Measurements from ENCODE around the gene MRGPRX1.

MRGPRX1 gene

DNA sequence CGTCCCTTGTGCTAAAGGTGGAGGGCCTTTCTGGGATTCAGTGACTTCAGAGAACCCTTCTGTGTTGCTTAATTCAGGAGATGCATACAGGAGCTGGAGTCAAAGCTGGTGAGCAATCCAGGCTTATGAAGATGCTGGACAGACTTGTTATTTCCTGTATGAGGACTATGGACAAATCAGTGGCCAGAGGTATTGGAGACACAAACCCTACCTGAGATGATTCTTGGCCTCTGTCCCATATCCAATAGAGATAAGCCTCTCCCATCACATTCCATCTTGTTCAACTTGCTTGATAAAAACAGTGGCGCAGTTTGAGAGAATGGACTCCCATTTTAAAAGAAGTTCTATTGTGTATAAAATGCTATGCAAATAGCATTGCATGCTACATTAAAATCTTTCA is at the start of gene MRGPRX1:
MRGPRX1 (minus strand) TSS at position 101 of the 400 bp plus-strand sequence. CDS start 4,630 bp downstream, outside the sequence.
- Histone ChIP-seq H3K36me3 (ENCODE audit: control insufficient read depth, insufficient read depth, low read length) (no peaks in the 10 kb centered on the region), H3K27ac (no peak within 1 kb of the TSS), H3K4me1 (no peaks in the 10 kb centered on the region), H3K4me2 (ENCODE audit: low read length) (no peak within 1 kb of the TSS), H3K9ac (no peak within 1 kb of the TSS), H2AFZ (no peak within 1 kb of the TSS), H3K79me2 (no peaks in the 10 kb centered on the region), H3K9me3 (ENCODE audit: control insufficient read depth, low read length) (no peaks in the 10 kb centered on the region), H3K27me3 (ENCODE audit: control insufficient read depth, insufficient read depth, low read length) (no peaks in the 10 kb centered on the region), H3K4me3 (ENCODE audit: low read depth, low read length) (no peak within 1 kb of the TSS)
- no peak for TF ChIP-seq CTCF (IDR thresholded peaks at IDR 0.05)

GRCh38 chr11:18987454-18988231 is 48.4 kb upstream of the MRGPRX1 start:
- H3K9me3 ChIP-seq (ENCODE audit: control insufficient read depth, low read length), result no peaks in the 10 kb centered on the region
- H3K27me3 ChIP-seq (ENCODE audit: control insufficient read depth, insufficient read depth, low read length), result no peaks in the 10 kb centered on the region
- no peak overlapping the region for H3K4me2 ChIP-seq (ENCODE audit: low read length)
- no peak overlapping the region for H3K9ac ChIP-seq
- TF ChIP-seq CTCF (IDR thresholded peaks at IDR 0.05), result no peak
- H3K36me3 ChIP-seq (ENCODE audit: control insufficient read depth, insufficient read depth, low read length), result no peaks in the 10 kb centered on the region
- H3K79me2 ChIP-seq, result no peaks in the 10 kb centered on the region
- no peak overlapping the region for H3K4me3 ChIP-seq (ENCODE audit: low read depth, low read length)
- H3K27ac ChIP-seq, result no peak overlapping the region
- no peak overlapping the region for H2AFZ ChIP-seq
- no peaks in the 10 kb centered on the region for H3K4me1 ChIP-seq

- Histone ChIP-seq H2AFZ (no peak overlapping the region), H3K4me2 (ENCODE audit: low read length) (no peak overlapping the region), H3K27ac (no peak overlapping the region), H3K36me3 (ENCODE audit: control insufficient read depth, insufficient read depth, low read length) (no peaks in the 10 kb centered on the region), H3K4me3 (ENCODE audit: low read depth, low read length) (no peak overlapping the region), H3K9me3 (ENCODE audit: control insufficient read depth, low read length) (no peaks in the 10 kb centered on the region), H3K27me3 (ENCODE audit: control insufficient read depth, insufficient read depth, low read length) (no peaks in the 10 kb centered on the region), H3K4me1 (no peaks in the 10 kb centered on the region), H3K79me2 (no peaks in the 10 kb centered on the region), H3K9ac (no peak overlapping the region)
- no peak for TF ChIP-seq CTCF (IDR thresholded peaks at IDR 0.05)
Measured at GRCh38 chr11:18986744-18987143, 47.5 kb upstream of the MRGPRX1 start.

GRCh38 chr11:18981897-18982296 is 42.7 kb upstream of the MRGPRX1 start:
- H3K79me2 ChIP-seq, result no peaks in the 10 kb centered on the region
- TF ChIP-seq CTCF (IDR thresholded peaks at IDR 0.05), result no peak
- H3K9ac ChIP-seq, result no peak overlapping the region
- no peak overlapping the region for H2AFZ ChIP-seq
- H3K4me2 ChIP-seq (ENCODE audit: low read length), result no peak overlapping the region
- H3K36me3 ChIP-seq (ENCODE audit: control insufficient read depth, insufficient read depth, low read length), result no peaks in the 10 kb centered on the region
- no peak overlapping the region for H3K27ac ChIP-seq
- no peaks in the 10 kb centered on the region for H3K27me3 ChIP-seq (ENCODE audit: control insufficient read depth, insufficient read depth, low read length)
- no peaks in the 10 kb centered on the region for H3K4me1 ChIP-seq
- no peaks in the 10 kb centered on the region for H3K9me3 ChIP-seq (ENCODE audit: control insufficient read depth, low read length)
- H3K4me3 ChIP-seq (ENCODE audit: low read depth, low read length), result no peak overlapping the region

- H3K4me1 ChIP-seq, result no peaks in the 10 kb centered on the region
- H3K9ac ChIP-seq, result no peak overlapping the region
- H3K9me3 ChIP-seq (ENCODE audit: control insufficient read depth, low read length), result no peaks in the 10 kb centered on the region
- no peak overlapping the region for H2AFZ ChIP-seq
- no peaks in the 10 kb centered on the region for H3K27me3 ChIP-seq (ENCODE audit: control insufficient read depth, insufficient read depth, low read length)
- H3K4me3 ChIP-seq (ENCODE audit: low read depth, low read length), result no peak overlapping the region
- H3K79me2 ChIP-seq, result no peaks in the 10 kb centered on the region
- no peak overlapping the region for H3K27ac ChIP-seq
- no peak overlapping the region for H3K4me2 ChIP-seq (ENCODE audit: low read length)
- no peaks in the 10 kb centered on the region for H3K36me3 ChIP-seq (ENCODE audit: control insufficient read depth, insufficient read depth, low read length)
- no peak for TF ChIP-seq CTCF (IDR thresholded peaks at IDR 0.05)
Measured at GRCh38 chr11:18974192-18974591, 35.0 kb upstream of the MRGPRX1 start.
